HG02763 (cell line): Measurements from ENCODE around the gene CD109.
"Not testable (repeated sequence)": the region's sequence is repeated elsewhere in the genome, so short reads cannot be mapped to it uniquely, and the experiment has no call there.

Source experiments
- ATAC-seq: cut with Tn5 transposase; IDR thresholded peaks from one replicate; pipeline ENCODE4 v1.9.1; 2021; ENCODE audit warnings: mild to moderate bottlenecking, moderate library complexity; ENCODE audit not compliant: unreplicated experiment

Gene CD109

GRCh38 chr6:73695619-73696421, at the start of gene CD109:
TSS of gene CD109 (plus strand) at chr6:73696203. CDS start at chr6:73696216, 13 bp downstream.
- peak; percentile 50 for ATAC-seq

GRCh38 chr6:73648166-73648565, 47.8 kb upstream of the CD109 start:
- ATAC-seq: no peak

DNA sequence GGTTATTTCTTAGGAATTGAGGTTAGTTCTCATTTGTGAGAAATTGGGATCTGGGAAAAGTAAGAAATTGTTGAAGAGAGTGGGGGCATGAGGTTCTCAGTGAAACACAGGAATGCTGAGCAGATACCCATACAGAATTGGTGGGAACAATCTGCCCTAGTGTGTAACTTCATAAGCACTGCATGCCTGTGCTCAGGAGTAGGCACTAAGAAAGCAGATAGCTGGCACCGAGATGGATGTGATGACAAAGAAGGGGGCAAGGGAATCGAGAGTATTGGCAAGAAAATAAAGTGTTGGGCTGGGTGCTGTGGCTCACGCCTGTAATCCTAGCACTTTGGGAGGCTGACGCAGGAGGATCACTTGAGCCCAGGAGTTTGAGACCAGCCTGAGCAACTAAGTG, 46.2 kb upstream of the CD109 start:
- no peak for ATAC-seq

DNA sequence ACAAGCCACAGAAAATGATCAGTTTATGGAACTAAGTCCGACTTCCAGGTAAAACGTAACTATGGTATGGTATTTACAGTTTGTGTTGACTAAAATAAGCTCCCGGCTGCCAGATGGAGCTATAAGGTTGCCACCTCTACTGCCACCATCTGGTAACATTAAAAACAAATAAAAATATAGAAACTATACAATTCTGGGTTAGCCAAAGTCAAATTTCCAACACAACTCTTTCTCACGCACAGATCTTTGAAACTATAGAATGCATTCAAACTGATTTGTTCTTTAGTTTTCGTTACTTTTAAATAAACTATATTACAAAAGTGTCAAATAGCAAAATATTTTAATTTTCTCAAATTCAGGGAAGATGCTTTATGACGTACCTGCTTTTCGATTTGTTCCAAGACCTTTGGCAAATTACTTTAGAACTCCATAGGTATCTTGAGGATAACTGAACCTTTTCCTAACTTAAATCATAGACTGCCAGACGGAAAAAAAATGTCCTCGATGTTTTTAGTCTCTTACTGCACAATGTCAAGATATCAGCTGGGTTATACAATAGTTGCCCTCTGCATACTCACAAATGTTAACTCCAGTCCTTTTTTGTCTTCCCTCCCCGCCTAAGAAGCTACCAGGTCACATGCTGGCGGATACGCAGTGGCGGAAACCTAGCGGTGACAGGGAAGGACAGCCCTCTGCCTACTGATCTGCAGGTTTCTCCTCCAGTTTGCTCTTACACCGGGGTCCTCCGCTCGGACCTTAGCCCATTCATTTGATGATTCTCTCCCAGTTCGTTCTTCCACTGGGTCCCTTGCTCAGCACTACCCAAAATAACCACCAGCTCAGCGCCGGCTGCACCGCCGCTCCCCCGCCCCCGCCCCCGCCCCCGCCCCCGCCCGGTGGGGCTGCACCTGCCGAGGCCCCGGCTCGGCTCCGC, 43.1 kb upstream of the CD109 start:
- ATAC-seq: peak; percentile 37

DNA sequence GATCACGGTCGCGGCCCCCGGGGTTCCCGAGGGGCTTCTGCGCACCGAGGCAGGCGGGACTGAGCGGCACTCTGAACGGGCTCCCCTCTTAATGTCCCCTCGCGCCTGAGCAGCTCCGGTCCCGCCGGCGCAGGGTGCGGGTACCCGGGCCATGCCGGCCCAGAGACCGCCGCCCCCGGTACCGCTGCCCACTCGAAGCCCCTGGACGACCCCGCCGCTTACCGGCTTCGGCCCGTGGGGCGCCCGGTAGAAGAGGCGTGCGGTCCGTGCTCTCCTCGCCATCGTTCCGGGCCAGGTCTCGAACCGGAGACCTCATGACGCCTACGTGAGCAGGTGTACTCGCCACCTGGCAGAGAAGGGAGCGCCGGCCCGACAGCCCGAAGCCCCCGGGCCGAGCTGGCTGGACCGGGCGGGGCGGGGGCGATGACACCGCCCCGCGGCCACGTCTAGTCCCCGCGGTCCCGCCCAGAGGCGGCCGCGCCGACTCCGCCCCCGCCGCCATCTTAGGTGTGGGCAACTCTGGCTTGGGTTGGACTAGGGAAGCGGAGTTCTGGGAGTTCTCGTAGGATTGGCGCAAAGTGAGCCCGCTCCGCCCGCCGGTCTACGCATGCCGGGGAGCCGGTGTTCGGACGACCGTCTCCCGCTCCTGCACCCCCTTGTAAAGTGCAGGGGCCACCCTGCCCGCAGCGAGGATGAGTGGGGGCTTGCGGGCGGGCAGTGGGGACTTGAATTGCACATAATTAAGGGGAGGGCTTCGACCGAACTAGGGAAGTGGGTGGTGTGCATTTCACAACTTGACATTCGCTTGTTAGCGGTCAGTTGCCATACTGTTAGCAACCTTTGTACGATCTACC, 42.2 kb upstream of the CD109 start, which contains the start of gene SLC17A5:
Gene SLC17A5 (minus strand): TSS at position 422 of the 854 bp plus-strand sequence. CDS start 106 bp downstream, at position 316.
- ATAC-seq: peak; percentile 84

- no peak for ATAC-seq
Measured at GRCh38 chr6:73655341-73655917, 40.6 kb upstream of the CD109 start.

DNA sequence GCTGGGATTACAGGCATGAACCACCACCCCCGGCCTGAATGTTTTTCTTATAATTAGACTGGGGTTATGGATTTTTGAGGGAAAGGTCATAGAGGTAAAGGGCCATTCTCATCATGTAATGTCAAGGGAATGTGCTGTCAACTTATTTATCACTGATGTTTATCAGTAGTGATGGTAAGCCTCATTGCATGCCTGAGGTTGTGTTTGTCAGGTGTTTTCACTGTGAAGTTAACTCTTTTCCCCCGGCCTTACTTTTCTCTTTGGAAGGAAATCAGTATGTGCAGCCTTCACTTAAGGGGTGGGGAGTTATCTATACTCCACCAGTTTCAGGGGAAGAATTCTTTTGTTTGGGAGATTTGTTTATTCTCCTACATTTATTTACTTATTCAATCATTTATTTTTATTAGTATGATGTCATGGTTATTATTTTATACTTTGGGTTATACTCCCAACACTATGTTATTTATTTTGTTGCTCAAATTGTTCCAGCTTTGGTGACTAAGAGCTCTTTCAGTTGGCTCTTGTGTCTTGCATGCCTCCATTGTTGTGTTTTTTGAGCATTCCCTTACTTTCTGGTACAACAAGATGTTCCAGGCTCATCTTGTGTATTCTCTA, 39.4 kb upstream of the CD109 start:
- ATAC-seq: no peak

- no peak for ATAC-seq
Measured at GRCh38 chr6:73657201-73657600, 38.8 kb upstream of the CD109 start.

- no peak for ATAC-seq
Measured at GRCh38 chr6:73664701-73665100, 31.3 kb upstream of the CD109 start.

- ATAC-seq: no peak
Measured at GRCh38 chr6:73665686-73666319, 30.2 kb upstream of the CD109 start.

DNA sequence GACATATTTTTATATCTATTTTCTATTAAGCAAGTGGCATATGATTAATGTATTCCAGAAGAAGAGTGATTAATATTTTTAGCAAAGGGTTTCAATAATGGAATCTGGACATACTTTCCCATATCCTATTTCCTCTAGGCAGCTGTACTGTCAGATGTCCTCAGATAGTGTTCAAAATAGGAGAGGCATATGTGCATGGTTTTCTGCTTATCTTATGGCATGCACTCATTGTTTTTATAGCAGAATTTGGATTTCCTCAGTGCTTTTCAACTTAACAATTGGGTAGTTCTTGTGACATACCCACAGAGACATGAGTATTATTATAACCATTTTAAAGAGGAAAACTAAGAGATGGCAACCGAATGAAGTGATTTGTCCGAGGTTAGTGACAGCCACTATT, 29.6 kb upstream of the CD109 start:
- no peak for ATAC-seq

GRCh38 chr6:73667798-73668197, 28.2 kb upstream of the CD109 start:
- ATAC-seq: no peak

GRCh38 chr6:73669005-73669404, 27.0 kb upstream of the CD109 start:
- no peak for ATAC-seq

- no peak for ATAC-seq
Measured at GRCh38 chr6:73671911-73672685, 23.9 kb upstream of the CD109 start.

GRCh38 chr6:73675466-73676098, 20.4 kb upstream of the CD109 start:
- ATAC-seq: peak; percentile 94

GRCh38 chr6:73679009-73679408, 17.0 kb upstream of the CD109 start:
- no peak for ATAC-seq

DNA sequence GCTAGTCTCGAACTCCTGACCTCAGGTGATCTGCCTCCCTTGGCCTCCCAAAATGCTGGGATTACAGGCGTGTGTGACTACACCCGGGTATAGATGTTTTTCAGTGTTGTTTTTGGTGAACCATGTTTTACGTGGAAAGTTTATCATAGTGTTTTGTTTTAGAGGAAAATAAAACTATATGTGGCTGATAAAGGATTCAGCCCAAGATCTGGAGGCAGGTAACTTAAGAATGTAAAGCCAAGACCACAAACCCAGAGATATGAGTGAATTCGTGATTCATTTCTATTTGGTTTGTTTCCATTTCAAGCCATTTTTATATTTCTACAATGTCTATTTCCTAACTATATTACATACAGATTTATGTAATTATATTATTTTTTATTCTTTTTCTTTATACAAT, 16.2 kb upstream of the CD109 start:
- not testable (repeated sequence) for ATAC-seq

DNA sequence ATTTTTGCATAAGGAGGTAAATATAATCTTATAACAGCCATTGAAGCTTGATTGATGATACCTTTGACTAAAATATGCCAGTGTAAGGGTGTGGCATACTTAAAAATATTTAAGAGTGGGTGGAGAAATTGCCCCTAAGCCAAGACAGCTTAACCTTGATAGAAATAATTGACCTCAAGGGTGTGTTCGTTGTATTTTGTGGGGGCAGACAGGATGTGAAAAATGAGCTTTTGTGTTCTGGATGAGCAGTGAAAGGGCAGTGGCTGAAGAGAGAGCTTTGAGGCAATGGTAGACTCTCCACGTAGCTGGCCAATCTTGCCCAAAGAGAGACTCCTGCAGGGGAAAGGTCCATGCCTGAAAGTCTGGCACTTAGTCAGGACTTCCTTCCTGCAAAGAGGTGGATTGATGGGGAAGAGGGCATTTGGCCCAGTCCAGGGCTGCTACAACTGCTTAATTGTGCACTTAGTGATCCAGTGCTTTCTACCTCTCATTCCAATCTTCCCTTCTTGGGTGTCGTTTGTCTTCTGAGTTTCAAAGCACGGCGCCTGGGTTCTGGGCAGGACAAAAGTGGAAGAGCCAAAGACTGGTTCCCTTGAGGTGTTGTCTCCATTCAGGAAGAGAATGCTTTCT, 15.6 kb upstream of the CD109 start:
- no peak for ATAC-seq
